HepG2 (cell line): ENCODE measurements around the gene CELF2. TPM values are rescaled to one million over a fixed set of nuclear protein-coding genes. Genes with fewer than 3 reads are reported as not detected.

Source experiments
- ATAC-seq: fragments of 200-7000 bp; cut with Tn5 transposase; 3 replicates; pipeline ENCODE4 v1.9.1; 2020; ENCODE audit warnings: mild to moderate bottlenecking, moderate library complexity
- BruUV-seq: library from RNA; stranded (reverse); fragments of 400-500 nt; replicated peaks from 2 replicates; lab custom pipeline; 2021; lab: Mats Ljungman, UMichigan
- CTCF ChIA-PET: fragments of 300-600 bp; formaldehyde crosslinking; extraction: SDS; loops from one replicate; lab custom pipeline; 2021; ENCODE audit warnings: low total read pairs, inconsistent platforms, low intra/inter-chr PET ratio; lab: Yijun Ruan, JAX
- POLR2A ChIA-PET: fragments of 350-600 bp; sonication (Branson Sonifier 250); formaldehyde crosslinking; loops from one replicate; lab custom pipeline; 2020; ENCODE audit warnings: antibody characterized with exemption, inconsistent platforms; lab: Yijun Ruan, JAX
- DNase-seq: peaks from one replicate; pipeline ENCODE4 v3.0.0-alpha.2; 2015; ENCODE audit warnings: low spot score
- FAIRE-seq: peaks from 3 replicates; lab custom pipeline; 2011; peaks lifted over from hg19 to GRCh38; lab: Jason Lieb, UNC
- H2AFZ ChIP-seq: one replicate; pipeline ENCODE4 v1.6.1; 2011; ENCODE audit warnings: low read length, inconsistent platforms
- H3K27ac ChIP-seq: fragments of 300-600 bp; 3 replicates; pipeline ENCODE4 v1.8.0; 2011; ENCODE audit warnings: mixed run types, mild to moderate bottlenecking, mixed read lengths, low read length, inconsistent platforms; ENCODE audit not compliant: insufficient read depth; ENCODE audit errors: extremely low read length
- H3K27me3 ChIP-seq, 2 experiments: fragments of 200-600 bp in 1 of 2; 2 replicates in 1 of 2; 3 replicates in 1 of 2; pipeline versions ENCODE4 v1.6.0 to v1.8.0; 2011; ENCODE audit warnings: low read length in 2 of 2, mild to moderate bottlenecking in 2 of 2, moderate library complexity in 2 of 2, inconsistent platforms in 1 of 2; ENCODE audit not compliant: insufficient read depth in 2 of 2, control insufficient read depth in 1 of 2
- H3K36me3 ChIP-seq, 2 experiments: fragments of 200-600 bp in 1 of 2; replicated peaks in 1 of 2; 2 replicates in 1 of 2; 3 replicates in 1 of 2; pipeline versions ENCODE4 v1.5.1 to v1.8.0; 2011; ENCODE audit warnings: low read length in 2 of 2, inconsistent platforms in 1 of 2; ENCODE audit not compliant: insufficient read depth in 2 of 2, control insufficient read depth in 1 of 2
- H3K4me1 ChIP-seq: 2 replicates; pipeline ENCODE4 v1.5.1; 2012; ENCODE audit warnings: low read length, inconsistent platforms; ENCODE audit not compliant: insufficient read depth
- H3K4me2 ChIP-seq: 2 replicates; pipeline ENCODE4 v1.6.0; 2011; ENCODE audit warnings: low read depth, low read length, inconsistent platforms
- H3K4me3 ChIP-seq, 3 experiments: fragments of 200-600 bp in 1 of 3; sonication (generic), shearing (Covaris generic) in 1 of 3; replicated peaks in 1 of 3; 2 replicates each; pipeline ENCODE4 v1.5.1; 2011 to 2016; ENCODE audit warnings: low read length in 3 of 3, inconsistent platforms in 2 of 3, low read depth in 2 of 3, mild to moderate bottlenecking in 2 of 3, control low read depth in 1 of 3, mixed read lengths in 1 of 3; ENCODE audit not compliant: insufficient read depth in 1 of 3
- H3K79me2 ChIP-seq: one replicate; pipeline ENCODE4 v1.6.1; 2011; ENCODE audit warnings: low read length, inconsistent platforms; ENCODE audit not compliant: insufficient read depth
- H3K9ac ChIP-seq: 2 replicates; pipeline ENCODE4 v1.6.0; 2011; ENCODE audit warnings: mild to moderate bottlenecking, low read depth, low read length, inconsistent platforms; ENCODE audit not compliant: insufficient read depth
- H3K9me3 ChIP-seq: 2 replicates; pipeline ENCODE4 v1.5.1; 2012; ENCODE audit warnings: mild to moderate bottlenecking, low read length
- H4K20me1 ChIP-seq: 2 replicates; pipeline ENCODE4 v1.6.0; 2011; ENCODE audit warnings: inconsistent platforms, mild to moderate bottlenecking, low read length, moderate library complexity; ENCODE audit not compliant: insufficient read depth
- CBX5 ChIP-seq: sonication (generic); formaldehyde crosslinking; IDR thresholded peaks from 2 replicates; pipeline ENCODE4 v1.4.0; 2020; ENCODE audit warnings: missing genetic modification reagents, borderline replicate concordance
- MAFF ChIP-seq: IDR thresholded peaks from 2 replicates; pipeline ENCODE4 v1.6.1; 2011; ENCODE audit warnings: low read depth, low read length, improper control_type of control experiment
- MAFK ChIP-seq, 2 experiments: IDR thresholded peaks in 1 of 2; conservative IDR thresholded peaks in 1 of 2; 2 replicates each; pipeline ENCODE4 v1.6.1; 2011; ENCODE audit warnings: improper control_type of control experiment in 2 of 2, low read length in 2 of 2
- ONECUT2 ChIP-seq: sonication (generic); formaldehyde crosslinking; IDR thresholded peaks from 2 replicates; pipeline ENCODE4 v1.4.0; 2020; ENCODE audit warnings: missing genetic modification reagents
- ZNF407 ChIP-seq: sonication (generic); formaldehyde crosslinking; IDR thresholded peaks from one replicate; pipeline ENCODE4 v1.5.1; 2020; ENCODE audit warnings: mild to moderate bottlenecking, missing genetic modification reagents; ENCODE audit errors: not compliant biosample characterization
- ZNF503 ChIP-seq: sonication (generic); formaldehyde crosslinking; IDR thresholded peaks from 2 replicates; pipeline ENCODE4 v1.4.0; 2020; ENCODE audit warnings: missing genetic modification reagents
- ZNF761 ChIP-seq: sonication (generic); formaldehyde crosslinking; conservative IDR thresholded peaks from 2 replicates; pipeline ENCODE4 v1.4.0; 2020; ENCODE audit warnings: mild to moderate bottlenecking, missing genetic modification reagents
- ZNF777 ChIP-seq: sonication (generic); formaldehyde crosslinking; IDR thresholded peaks from 2 replicates; pipeline ENCODE4 v1.4.0; 2020; ENCODE audit warnings: missing genetic modification reagents
- ZNF883 ChIP-seq: sonication (generic); formaldehyde crosslinking; IDR thresholded peaks from 2 replicates; pipeline ENCODE4 v1.5.1; 2020; ENCODE audit warnings: mild to moderate bottlenecking, missing genetic modification reagents; ENCODE audit errors: not compliant biosample characterization
- WGBS: methylation state at CpG from one replicate; pipeline ENCODE4 v1.1.6; 2017; ENCODE audit warnings: low lambda C conversion rate; 5-methylcytosine and 5-hydroxymethylcytosine counted together
- in situ Hi-C: cut with HindIII; loops from 2 replicates; pipeline ENCODE4 v1.10.0; 2017; ENCODE audit warnings: low pct_unique_long_range_greater_than_20kb; ENCODE audit not compliant: extremely low pct_ligation_motif_present
- intact Hi-C: fragments of 100-400 bp; cut with micrococcal nuclease; formaldehyde crosslinking; loops from one replicate; pipeline ENCODE4 v1.10.0; 2022; ENCODE audit not compliant: unreplicated experiment
- polyA plus RNA-seq, 8 experiments: library from polyadenylated mRNA; depleted of rRNA in 3 of 8; stranded (reverse) in 7 of 8; unstranded in 1 of 8; fragments of >200 nt; fragmentation: Illumina TruSeq in 4 of 8; extraction: Trizol in 4 of 8; gene quantifications; 2 replicates each; pipeline versions ENCODE4 v1.2.1 to v1.2.3, GENCODE V29; 2011 to 2016; ENCODE audit warnings: low read depth in 4 of 8, missing spikeins in 1 of 8, mixed read lengths in 1 of 8; ENCODE audit not compliant: insufficient read depth in 1 of 8
- total RNA-seq, 5 experiments: library from RNA; depleted of rRNA; stranded (reverse); fragments of >200 nt; fragmentation: Illumina TruSeq; extraction: Trizol; gene quantifications; 2 replicates each; pipeline ENCODE4 v1.2.3, GENCODE V29; 2016; ENCODE audit warnings: low read depth in 1 of 5

CELF2 gene
- total and polyA plus RNA-seq, 2 of the 13 experiments (the other 11 are each of a cell fraction or from before 2014, with no cell fraction given), result not detected

GRCh38 chr10:11118686-11119085 lies 101.0 kb downstream of the CELF2 start:
- Histone ChIP-seq H3K9me3 (no peaks in the 10 kb centered on the region), H3K4me1 (no peaks in the 10 kb centered on the region), H3K27ac (no peak overlapping the region), H3K79me2 (no peaks in the 10 kb centered on the region), H4K20me1 (no peaks in the 10 kb centered on the region), H2AFZ (no peak overlapping the region), H3K4me2 (no peak overlapping the region), H3K4me3 (no peak overlapping the region), H3K27me3 (no peaks in the 10 kb centered on the region; a peak in 2 of 5 replicates), H3K36me3 (no peaks in the 10 kb centered on the region), H3K9ac (no peak overlapping the region)
- no peak for FAIRE-seq
- TF ChIP-seq ZNF503 (CRISPR knock-in tag), result no peak
- no peak for TF ChIP-seq ZNF777 (CRISPR knock-in tag)
- TF ChIP-seq ZNF761 (CRISPR knock-in tag), result no peak
- no peak for TF ChIP-seq CBX5 (CRISPR knock-in tag)
- no peak for TF ChIP-seq ONECUT2
- 40% methylated on average over 4 of the region's 4 CpGs for WGBS
- ChIA-PET CTCF (no interaction called here), POLR2A (no interaction called here)
- no peak for DNase-seq
- no TSS peak for BruUV-seq
- intact Hi-C loops, result no loop called here
- ATAC-seq, result no peak
- in situ Hi-C loops, result no loop called here

- Histone ChIP-seq H2AFZ (no peak overlapping the region), H4K20me1 (no peaks in the 10 kb centered on the region), H3K27me3 (no peaks in the 10 kb centered on the region; a peak in 2 of 5 replicates), H3K9ac (no peak overlapping the region), H3K79me2 (no peaks in the 10 kb centered on the region), H3K36me3 (no peaks in the 10 kb centered on the region), H3K4me2 (no peak overlapping the region), H3K9me3 (no peaks in the 10 kb centered on the region), H3K27ac (no peak overlapping the region), H3K4me1 (no peaks in the 10 kb centered on the region), H3K4me3 (no peak overlapping the region)
- intact Hi-C loops (no loop called here), in situ Hi-C loops (no loop called here)
- DNase-seq (no peak), ATAC-seq (no peak), FAIRE-seq (no peak)
- 14% methylated on average over 7 of the region's 7 CpGs for WGBS
- ChIA-PET POLR2A (no interaction called here), CTCF (no interaction called here)
- BruUV-seq, result no TSS peak
- TF ChIP-seq ZNF883 (no peak), MAFF (peak; percentile 74), ONECUT2 (no peak), ZNF407 (CRISPR knock-in tag) (no peak), MAFK (conservative IDR thresholded peaks at IDR 0.05 in 1 of 2, IDR thresholded peaks at IDR 0.05 in 1 of 2; ENCODE audit: low read length in 2 of 2) (peak; percentile 57 to 81)
Observed at GRCh38 chr10:11119843-11120242, 102.2 kb downstream of the CELF2 start.
